HEK293T (cell line): ENCODE data around the gene SLC1A4.

Source experiments
- CTCF ChIA-PET: fragments of 350-600 bp; formaldehyde crosslinking; extraction: SDS; loops from one replicate; lab custom pipeline; 2021; ENCODE audit warnings: antibody characterized with exemption, inconsistent platforms; lab: Yijun Ruan, JAX
- POLR2A ChIA-PET: fragments of 350-600 bp; formaldehyde crosslinking; extraction: SDS; loops from one replicate; lab custom pipeline; 2020; ENCODE audit warnings: antibody characterized with exemption, inconsistent platforms; lab: Yijun Ruan, JAX
- DNase-seq: peaks from one replicate; pipeline ENCODE4 v3.0.0; 2012; ENCODE audit warnings: mixed read lengths; ENCODE audit errors: extremely low spot score
- ARNT ChIP-seq: fragments of 450-650 bp; IDR thresholded peaks from 2 replicates; pipeline ENCODE4 v1.6.1; 2017; ENCODE audit warnings: mild to moderate bottlenecking
- BHLHE40 ChIP-seq: fragments of 450-650 bp; IDR thresholded peaks from 2 replicates; pipeline ENCODE4 v1.6.1; 2016; ENCODE audit warnings: mild to moderate bottlenecking, moderate library complexity, borderline replicate concordance
- ELF4 ChIP-seq: fragments of 450-650 bp; IDR thresholded peaks from 2 replicates; pipeline ENCODE4 v1.6.1; 2017; ENCODE audit warnings: antibody characterized with exemption
- FOXK2 ChIP-seq: fragments of 450-650 bp; IDR thresholded peaks from 2 replicates; pipeline ENCODE4 v1.6.1; 2016; ENCODE audit warnings: mild to moderate bottlenecking
- HDGF ChIP-seq: fragments of 450-650 bp; IDR thresholded peaks from 2 replicates; pipeline ENCODE4 v1.6.1; 2017; ENCODE audit warnings: antibody characterized with exemption, borderline replicate concordance
- L3MBTL2 ChIP-seq: fragments of 450-650 bp; conservative IDR thresholded peaks from 2 replicates; pipeline ENCODE4 v1.6.1; 2016; ENCODE audit warnings: mild to moderate bottlenecking
- NFRKB ChIP-seq: fragments of 450-650 bp; IDR thresholded peaks from 2 replicates; pipeline ENCODE4 v1.6.1; 2016; ENCODE audit warnings: mild to moderate bottlenecking, moderate library complexity
- PKNOX1 ChIP-seq: fragments of 450-650 bp; IDR thresholded peaks from 2 replicates; pipeline ENCODE4 v1.6.1; 2016
- SUZ12 ChIP-seq: fragments of 450-650 bp; IDR thresholded peaks from 2 replicates; pipeline ENCODE4 v1.6.1; 2016; ENCODE audit warnings: mild to moderate bottlenecking
- TARDBP ChIP-seq: fragments of 450-650 bp; IDR thresholded peaks from 2 replicates; pipeline ENCODE4 v1.6.1; 2016

Gene SLC1A4

GRCh38 chr2:65072181-65072970, 83.2 kb downstream of the SLC1A4 start:
- DNase-seq, result no peak
- TF ChIP-seq SUZ12 (no peak), PKNOX1 (no peak), L3MBTL2 (no peak), BHLHE40 (no peak), FOXK2 (no peak), NFRKB (no peak), ARNT (no peak), ELF4 (no peak), HDGF (no peak), TARDBP (no peak)
- CTCF ChIA-PET, result no interaction called here
- POLR2A ChIA-PET, result interaction anchor here (1.3 kb wide), 1 partner anchor 11 kb away, joined by 3 read pairs; no protein-coding TSS in a partner anchor
